ENCODE data around the gene PRR30.
"Not testable (repeated sequence)": the region's sequence is repeated elsewhere in the genome, so short reads cannot be mapped to it uniquely, and the experiment has no call there.

Gene PRR30

GRCh38 chr2:27139310-27139709 is at the start of gene PRR30:
PRR30 (minus strand) TSS chr2:27139410; CDS start chr2:27138329, 1,081 bp downstream.
- DNase-seq: no peak

- DNase-seq: no peak
Observed at GRCh38 chr2:27186613-27187345, 47.6 kb upstream of the PRR30 start.

GRCh38 chr2:27185331-27186026 is 46.3 kb upstream of the PRR30 start:
- no peak for DNase-seq

- DNase-seq: no peak
Observed at GRCh38 chr2:27184115-27184514, 44.9 kb upstream of the PRR30 start.

- DNase-seq: no peak
Observed at GRCh38 chr2:27182346-27182745, 43.1 kb upstream of the PRR30 start.

- no peak for DNase-seq
Observed at GRCh38 chr2:27179344-27180000, 40.3 kb upstream of the PRR30 start.

GRCh38 chr2:27178469-27178868 is 39.3 kb upstream of the PRR30 start:
- DNase-seq: no peak

GRCh38 chr2:27177441-27178351 is 38.5 kb upstream of the PRR30 start:
- DNase-seq: no peak

GRCh38 chr2:27175781-27176180 is 36.6 kb upstream of the PRR30 start:
- DNase-seq: not testable (repeated sequence)

- DNase-seq: no peak
Observed at GRCh38 chr2:27175330-27175729, 36.1 kb upstream of the PRR30 start.

GRCh38 chr2:27174638-27175037 is 35.4 kb upstream of the PRR30 start:
- DNase-seq: no peak

- DNase-seq: no peak
Observed at GRCh38 chr2:27171351-27171848, 32.2 kb upstream of the PRR30 start.

- DNase-seq: no peak
Observed at GRCh38 chr2:27170581-27171337, 31.5 kb upstream of the PRR30 start.

GRCh38 chr2:27164960-27165763 is 26.0 kb upstream of the PRR30 start:
- no peak for DNase-seq

GRCh38 chr2:27162151-27163121 is 23.2 kb upstream of the PRR30 start:
- DNase-seq: no peak

- DNase-seq: no peak
Observed at GRCh38 chr2:27160191-27160590, 21.0 kb upstream of the PRR30 start.

GRCh38 chr2:27159271-27159670 is 20.1 kb upstream of the PRR30 start:
- no peak for DNase-seq

- DNase-seq: no peak
Observed at GRCh38 chr2:27158468-27158867, 19.3 kb upstream of the PRR30 start.

GRCh38 chr2:27155069-27155520 is 15.9 kb upstream of the PRR30 start:
- DNase-seq: no peak

- no peak for DNase-seq
Observed at GRCh38 chr2:27154488-27154887, 15.3 kb upstream of the PRR30 start.

Data from activated CD8-positive, alpha-beta memory T cell treated with anti-CD3 and anti-CD28 coated beads for 24 hours (primary cell).